SU-DHL-6 (cell line): ENCODE data around the gene RASSF3.

Experiments used
- CTCF ChIP-seq: fragments of 200-600 bp; sonication (generic); IDR thresholded peaks from one replicate; pipeline ENCODE4 v1.5.1; 2017; ENCODE audit warnings: antibody characterized with exemption, mild to moderate bottlenecking, low read length, moderate library complexity; ENCODE audit not compliant: insufficient read depth, poor library complexity, severe bottlenecking
- EZH2phosphoT487 ChIP-seq: fragments of 200-600 bp; sonication (generic), shearing (Covaris generic); conservative IDR thresholded peaks from 2 replicates; pipeline ENCODE4 v1.6.1; 2018; ENCODE audit warnings: mild to moderate bottlenecking, antibody characterized with exemption, low read length, moderate library complexity, mixed read lengths

GRCh38 chr12:64730588-64730969, 120.3 kb downstream of the RASSF3 start:
- TF ChIP-seq CTCF (no peak), EZH2phosphoT487 (no peak)
